ENCODE data around the gene RFPL4A.
"Not testable (repeated sequence)": the region's sequence is repeated elsewhere in the genome, so short reads cannot be mapped to it uniquely, and the experiment has no call there.

Gene RFPL4A

DNA sequence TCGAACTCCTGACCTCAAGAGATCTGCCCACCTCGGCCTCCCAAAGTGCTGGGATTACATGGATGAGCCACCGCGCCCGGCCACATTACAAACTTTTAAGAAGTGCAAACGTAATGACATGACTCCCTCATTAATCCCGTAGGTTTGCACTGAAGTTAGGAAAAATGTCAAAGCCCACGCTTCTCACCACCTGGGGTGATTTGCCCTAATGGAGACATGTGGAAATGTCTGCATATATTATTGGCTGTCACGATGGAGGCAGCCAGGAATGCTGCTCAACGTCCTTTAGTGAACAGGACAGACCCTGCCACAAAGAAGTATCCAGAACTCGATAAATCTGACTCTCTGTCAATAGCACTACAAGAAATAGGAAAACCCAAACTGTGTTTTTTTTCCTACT is 41.6 kb upstream of the RFPL4A start:
- no peaks in the 10 kb centered on the region for H3K27me3 ChIP-seq (ENCODE audit: insufficient read depth, poor library complexity, severe bottlenecking)
- DNase-seq (ENCODE audit: low read depth in 1 of 2, low spot score in 1 of 2) = no peak
- no peak overlapping the region for H3K27ac ChIP-seq (replicated peaks)
- TF ChIP-seq SPI1 (IDR thresholded peaks at IDR 0.05; ENCODE audit: borderline replicate concordance, low read depth) (no peak), GABPA (IDR thresholded peaks at IDR 0.05; ENCODE audit: low read depth) (no peak), POLR2AphosphoS5 (IDR thresholded peaks at IDR 0.05; ENCODE audit: low read depth) (no peak)
- TF ChIP-seq, protein P1, sequence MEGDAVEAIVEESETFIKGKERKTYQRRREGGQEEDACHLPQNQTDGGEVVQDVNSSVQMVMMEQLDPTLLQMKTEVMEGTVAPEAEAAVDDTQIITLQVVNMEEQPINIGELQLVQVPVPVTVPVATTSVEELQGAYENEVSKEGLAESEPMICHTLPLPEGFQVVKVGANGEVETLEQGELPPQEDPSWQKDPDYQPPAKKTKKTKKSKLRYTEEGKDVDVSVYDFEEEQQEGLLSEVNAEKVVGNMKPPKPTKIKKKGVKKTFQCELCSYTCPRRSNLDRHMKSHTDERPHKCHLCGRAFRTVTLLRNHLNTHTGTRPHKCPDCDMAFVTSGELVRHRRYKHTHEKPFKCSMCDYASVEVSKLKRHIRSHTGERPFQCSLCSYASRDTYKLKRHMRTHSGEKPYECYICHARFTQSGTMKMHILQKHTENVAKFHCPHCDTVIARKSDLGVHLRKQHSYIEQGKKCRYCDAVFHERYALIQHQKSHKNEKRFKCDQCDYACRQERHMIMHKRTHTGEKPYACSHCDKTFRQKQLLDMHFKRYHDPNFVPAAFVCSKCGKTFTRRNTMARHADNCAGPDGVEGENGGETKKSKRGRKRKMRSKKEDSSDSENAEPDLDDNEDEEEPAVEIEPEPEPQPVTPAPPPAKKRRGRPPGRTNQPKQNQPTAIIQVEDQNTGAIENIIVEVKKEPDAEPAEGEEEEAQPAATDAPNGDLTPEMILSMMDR (IDR thresholded peaks at IDR 0.05; ENCODE audit: insufficient read depth, low read length) = no peak
- TF ChIP-seq, protein P2, sequence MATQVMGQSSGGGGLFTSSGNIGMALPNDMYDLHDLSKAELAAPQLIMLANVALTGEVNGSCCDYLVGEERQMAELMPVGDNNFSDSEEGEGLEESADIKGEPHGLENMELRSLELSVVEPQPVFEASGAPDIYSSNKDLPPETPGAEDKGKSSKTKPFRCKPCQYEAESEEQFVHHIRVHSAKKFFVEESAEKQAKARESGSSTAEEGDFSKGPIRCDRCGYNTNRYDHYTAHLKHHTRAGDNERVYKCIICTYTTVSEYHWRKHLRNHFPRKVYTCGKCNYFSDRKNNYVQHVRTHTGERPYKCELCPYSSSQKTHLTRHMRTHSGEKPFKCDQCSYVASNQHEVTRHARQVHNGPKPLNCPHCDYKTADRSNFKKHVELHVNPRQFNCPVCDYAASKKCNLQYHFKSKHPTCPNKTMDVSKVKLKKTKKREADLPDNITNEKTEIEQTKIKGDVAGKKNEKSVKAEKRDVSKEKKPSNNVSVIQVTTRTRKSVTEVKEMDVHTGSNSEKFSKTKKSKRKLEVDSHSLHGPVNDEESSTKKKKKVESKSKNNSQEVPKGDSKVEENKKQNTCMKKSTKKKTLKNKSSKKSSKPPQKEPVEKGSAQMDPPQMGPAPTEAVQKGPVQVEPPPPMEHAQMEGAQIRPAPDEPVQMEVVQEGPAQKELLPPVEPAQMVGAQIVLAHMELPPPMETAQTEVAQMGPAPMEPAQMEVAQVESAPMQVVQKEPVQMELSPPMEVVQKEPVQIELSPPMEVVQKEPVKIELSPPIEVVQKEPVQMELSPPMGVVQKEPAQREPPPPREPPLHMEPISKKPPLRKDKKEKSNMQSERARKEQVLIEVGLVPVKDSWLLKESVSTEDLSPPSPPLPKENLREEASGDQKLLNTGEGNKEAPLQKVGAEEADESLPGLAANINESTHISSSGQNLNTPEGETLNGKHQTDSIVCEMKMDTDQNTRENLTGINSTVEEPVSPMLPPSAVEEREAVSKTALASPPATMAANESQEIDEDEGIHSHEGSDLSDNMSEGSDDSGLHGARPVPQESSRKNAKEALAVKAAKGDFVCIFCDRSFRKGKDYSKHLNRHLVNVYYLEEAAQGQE (IDR thresholded peaks at IDR 0.05; ENCODE audit: insufficient replicate concordance, low read depth) = no peak
- H3K4me3 ChIP-seq (replicated peaks; ENCODE audit: insufficient read depth, low read length) = no peak overlapping the region

DNA sequence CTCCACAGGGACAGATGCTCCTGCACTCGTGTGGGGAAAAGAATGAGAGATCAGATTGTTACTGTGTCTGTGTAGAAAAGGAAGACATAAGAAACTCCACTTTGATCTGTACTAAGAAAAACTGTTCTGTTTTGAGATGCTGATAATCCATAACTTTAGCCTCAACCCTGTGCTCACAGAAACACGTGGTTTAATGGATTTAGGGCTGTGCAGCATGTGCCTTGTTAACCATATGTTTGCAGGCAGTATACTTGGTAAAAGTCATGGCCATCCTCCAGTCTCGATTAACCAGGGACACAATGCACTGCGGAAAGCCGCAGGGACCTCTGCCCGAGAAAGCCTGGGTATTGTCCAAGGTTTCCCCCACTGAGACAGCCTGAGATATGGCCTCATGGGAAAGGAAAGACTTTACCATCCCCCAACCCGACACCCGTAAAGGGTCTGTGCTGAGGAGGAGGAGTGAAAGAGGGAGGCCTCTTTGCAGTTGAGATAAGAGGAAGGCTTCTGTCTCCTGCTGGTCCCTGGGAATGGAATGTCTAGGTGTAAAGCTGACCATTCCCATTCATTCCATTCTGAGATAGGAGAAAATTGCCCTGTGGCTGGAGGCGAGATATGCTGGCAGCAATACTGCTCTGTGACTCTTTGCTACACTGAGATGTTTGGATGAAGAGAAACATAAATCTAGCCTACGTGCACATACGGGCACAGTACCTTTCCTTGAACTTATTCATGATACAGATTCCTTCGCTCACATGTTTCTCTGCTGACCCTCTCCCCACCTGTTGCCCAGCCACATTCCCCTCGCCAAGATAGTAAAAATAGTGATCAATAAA is 40.8 kb upstream of the RFPL4A start:
- H3K27me3 ChIP-seq (ENCODE audit: insufficient read depth, poor library complexity, severe bottlenecking); H3K27ac ChIP-seq (replicated peaks); H3K4me3 ChIP-seq (replicated peaks; ENCODE audit: insufficient read depth, low read length); DNase-seq (ENCODE audit: low read depth in 1 of 2, low spot score in 1 of 2): not testable (repeated sequence)

DNA sequence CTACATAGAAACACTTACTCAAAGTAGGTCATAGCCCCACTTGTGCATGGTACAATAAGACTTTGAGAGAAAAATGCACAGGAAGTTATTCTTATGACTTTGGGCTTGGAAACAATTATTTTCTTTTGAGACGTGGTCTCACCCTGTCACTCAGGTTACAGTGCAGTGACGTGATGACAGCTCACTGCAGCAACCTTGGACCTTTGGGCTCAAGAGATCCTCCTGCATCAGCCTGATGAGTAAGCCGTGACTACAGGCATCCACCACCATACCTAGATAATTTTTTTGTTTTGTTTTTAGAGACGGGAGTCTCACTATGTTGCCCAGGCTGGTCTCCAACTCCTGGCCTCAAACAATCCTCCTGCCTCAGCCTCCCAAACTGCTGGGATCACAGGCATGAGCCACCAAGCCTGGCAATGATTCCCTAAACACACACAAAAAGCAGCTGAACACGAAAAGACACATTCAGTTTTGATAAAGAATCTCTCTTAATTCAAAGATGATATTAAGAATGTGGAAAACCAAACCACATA is 38.6 kb upstream of the RFPL4A start:
- H3K4me3 ChIP-seq (replicated peaks; ENCODE audit: insufficient read depth, low read length) = no peak overlapping the region
- H3K27ac ChIP-seq (replicated peaks) = no peak overlapping the region
- DNase-seq (ENCODE audit: low read depth in 1 of 2, low spot score in 1 of 2) = no peak
- no peaks in the 10 kb centered on the region for H3K27me3 ChIP-seq (ENCODE audit: insufficient read depth, poor library complexity, severe bottlenecking)
- TF ChIP-seq, protein P2 (IDR thresholded peaks at IDR 0.05; ENCODE audit: insufficient replicate concordance, low read depth) = no peak
- TF ChIP-seq GABPA (IDR thresholded peaks at IDR 0.05; ENCODE audit: low read depth) (no peak), POLR2AphosphoS5 (IDR thresholded peaks at IDR 0.05; ENCODE audit: low read depth) (no peak), SPI1 (IDR thresholded peaks at IDR 0.05; ENCODE audit: borderline replicate concordance, low read depth) (no peak)
- TF ChIP-seq, protein P1 (IDR thresholded peaks at IDR 0.05; ENCODE audit: insufficient read depth, low read length) = no peak

DNA sequence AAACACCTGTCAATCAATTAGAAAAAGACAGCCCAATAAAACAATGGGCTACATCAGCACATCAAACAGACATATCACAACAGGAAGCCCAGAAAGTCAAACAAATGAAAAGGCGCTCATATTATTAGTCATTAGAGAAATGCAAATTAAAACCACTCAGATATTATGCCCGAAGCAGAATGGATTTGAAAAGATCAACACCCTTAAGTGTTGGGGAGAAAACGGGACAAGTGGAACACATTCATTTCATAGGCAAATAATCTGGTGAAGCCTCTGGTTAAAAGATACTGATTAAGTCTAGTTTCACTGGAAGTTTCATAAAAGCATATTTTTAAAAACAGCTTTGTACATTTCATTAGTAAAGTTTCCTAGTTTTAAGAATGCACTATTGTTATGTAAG is 38.1 kb upstream of the RFPL4A start:
- TF ChIP-seq, protein P2 (IDR thresholded peaks at IDR 0.05; ENCODE audit: insufficient replicate concordance, low read depth) = no peak
- TF ChIP-seq SPI1 (IDR thresholded peaks at IDR 0.05; ENCODE audit: borderline replicate concordance, low read depth) (no peak), GABPA (IDR thresholded peaks at IDR 0.05; ENCODE audit: low read depth) (no peak), POLR2AphosphoS5 (IDR thresholded peaks at IDR 0.05; ENCODE audit: low read depth) (no peak)
- no peaks in the 10 kb centered on the region for H3K27me3 ChIP-seq (ENCODE audit: insufficient read depth, poor library complexity, severe bottlenecking)

More for the DNA sequence above, 38.1 kb upstream of the RFPL4A start:
- DNase-seq (ENCODE audit: low read depth in 1 of 2, low spot score in 1 of 2) = no peak
- Histone ChIP-seq H3K27ac (replicated peaks) (no peak overlapping the region), H3K4me3 (replicated peaks; ENCODE audit: insufficient read depth, low read length) (no peak overlapping the region)

All from HL-60 (cell line).